Measurements from ENCODE around the gene CNTNAP2.

CNTNAP2 gene

DNA sequence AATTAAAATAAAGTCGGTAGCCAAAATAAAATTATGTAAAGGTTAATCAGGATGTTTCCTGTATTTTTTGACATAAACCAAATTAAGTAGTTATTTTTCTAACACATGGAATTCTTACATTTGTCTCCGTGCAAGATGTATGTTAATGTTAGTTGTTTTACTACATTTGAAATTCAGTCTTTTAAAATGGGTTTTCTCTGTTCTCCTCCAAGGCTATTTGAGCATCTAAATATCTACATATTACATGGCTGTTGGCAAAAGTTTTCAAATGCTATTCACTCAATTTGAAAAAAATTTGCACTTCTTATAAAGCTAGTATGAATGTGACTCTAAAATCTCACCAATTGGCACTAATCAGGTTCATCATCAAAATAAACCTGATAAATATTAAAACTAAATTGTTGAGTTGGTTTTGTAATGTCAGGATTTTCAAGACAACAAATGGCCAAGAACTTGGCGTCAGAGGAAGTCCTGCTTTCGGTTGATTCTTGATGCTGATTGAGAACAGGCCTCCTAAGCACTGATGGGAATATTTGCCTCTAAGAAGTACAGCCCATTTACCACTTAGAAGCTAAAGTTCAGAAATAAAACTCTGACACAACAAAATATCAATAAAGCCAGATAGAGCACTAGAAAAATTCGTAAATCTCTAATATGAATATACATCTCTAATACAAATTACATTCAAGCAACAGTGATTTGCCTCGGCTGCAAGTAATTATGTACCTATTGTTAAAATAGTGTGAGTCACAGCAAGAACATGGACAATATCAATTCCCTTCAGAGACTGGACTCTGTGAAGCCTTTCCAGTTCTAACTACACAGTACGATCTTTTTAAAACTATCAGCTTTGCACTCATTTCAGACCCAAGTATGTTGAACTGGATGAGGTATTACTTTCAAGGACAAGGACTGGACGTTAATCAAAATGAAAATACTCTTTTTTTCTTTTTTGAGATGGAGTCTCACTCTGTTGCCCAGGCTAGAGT lies 1740.8 kb downstream of the CNTNAP2 start:
- Histone ChIP-seq H3K4me1 (ENCODE audit: control insufficient read depth, insufficient read depth, low read length) (peaks cover 5% of the 10 kb centered on the region), H3K36me3 (ENCODE audit: control insufficient read depth, insufficient read depth, low read length, severe bottlenecking) (no peaks in the 10 kb centered on the region), H3K4me3 (ENCODE audit: low read length) (no peak overlapping the region), H3K9ac (ENCODE audit: low read length) (no peak overlapping the region), H3K27me3 (replicated peaks; ENCODE audit: control insufficient read depth, insufficient read depth, low read length) (peaks cover 3% of the 10 kb centered on the region), H3K9me3 (ENCODE audit: control insufficient read depth, low read length) (no peaks in the 10 kb centered on the region)
- no peak for DNase-seq (ENCODE audit: low read depth)

- peaks cover 3% of the 10 kb centered on the region for H3K27me3 ChIP-seq (replicated peaks; ENCODE audit: control insufficient read depth, insufficient read depth, low read length)
- no peaks in the 10 kb centered on the region for H3K36me3 ChIP-seq (ENCODE audit: control insufficient read depth, insufficient read depth, low read length, severe bottlenecking)
- peaks cover 5% of the 10 kb centered on the region for H3K4me1 ChIP-seq (ENCODE audit: control insufficient read depth, insufficient read depth, low read length)
- no peak for DNase-seq (ENCODE audit: low read depth)
- H3K9ac ChIP-seq (ENCODE audit: low read length), result no peak overlapping the region
- H3K9me3 ChIP-seq (ENCODE audit: control insufficient read depth, low read length), result no peaks in the 10 kb centered on the region
- H3K4me3 ChIP-seq (ENCODE audit: low read length), result no peak overlapping the region
Measured at GRCh38 chr7:147858421-147858820, 1741.8 kb downstream of the CNTNAP2 start.

DNA sequence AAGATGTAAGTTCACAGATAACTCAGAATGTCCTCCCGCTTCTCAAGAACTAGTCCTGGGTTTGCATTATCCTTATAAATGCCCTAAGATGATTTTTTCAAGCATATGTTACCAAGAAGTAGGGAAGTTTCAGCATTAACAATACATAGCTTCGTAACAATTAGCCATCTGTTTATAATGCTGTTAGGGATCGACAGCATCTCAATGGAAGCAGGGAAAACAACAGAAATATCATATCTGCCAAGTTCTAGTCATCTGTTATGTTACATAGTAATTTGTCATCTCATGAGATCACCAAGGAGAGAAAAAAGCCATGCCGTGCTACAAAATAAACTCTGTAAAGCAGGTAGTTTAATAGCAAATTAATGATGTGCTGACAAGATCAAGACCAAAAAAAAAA lies 1742.4 kb downstream of the CNTNAP2 start:
- no peaks in the 10 kb centered on the region for H3K9me3 ChIP-seq (ENCODE audit: control insufficient read depth, low read length)
- H3K36me3 ChIP-seq (ENCODE audit: control insufficient read depth, insufficient read depth, low read length, severe bottlenecking), result no peaks in the 10 kb centered on the region
- H3K27me3 ChIP-seq (replicated peaks; ENCODE audit: control insufficient read depth, insufficient read depth, low read length), result peaks cover 3% of the 10 kb centered on the region
- DNase-seq (ENCODE audit: low read depth), result no peak
- H3K9ac ChIP-seq (ENCODE audit: low read length), result no peak overlapping the region
- peaks cover 5% of the 10 kb centered on the region for H3K4me1 ChIP-seq (ENCODE audit: control insufficient read depth, insufficient read depth, low read length)
- H3K4me3 ChIP-seq (ENCODE audit: low read length), result no peak overlapping the region

DNA sequence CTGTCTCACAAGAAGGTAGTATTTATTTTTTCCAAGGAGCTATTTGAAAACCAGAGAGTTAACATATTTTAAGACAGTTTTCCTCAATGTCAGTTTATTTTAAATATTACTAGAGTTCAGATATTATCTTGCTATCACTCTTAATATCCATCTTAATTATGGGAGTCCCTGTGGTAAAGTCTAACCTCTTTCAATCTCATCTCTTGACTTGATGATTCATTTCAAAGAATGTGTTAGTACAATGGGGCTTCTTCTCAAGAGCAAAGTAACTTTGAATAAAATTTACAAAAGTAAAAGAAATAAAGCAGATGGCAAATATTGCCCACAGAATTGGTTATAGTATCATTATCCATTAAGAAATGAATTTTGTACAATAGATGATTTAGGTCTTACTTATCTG lies 1742.9 kb downstream of the CNTNAP2 start:
- no peaks in the 10 kb centered on the region for H3K36me3 ChIP-seq (ENCODE audit: control insufficient read depth, insufficient read depth, low read length, severe bottlenecking)
- no peak for DNase-seq (ENCODE audit: low read depth)
- H3K4me3 ChIP-seq (ENCODE audit: low read length), result no peak overlapping the region
- H3K9me3 ChIP-seq (ENCODE audit: control insufficient read depth, low read length), result no peaks in the 10 kb centered on the region
- H3K4me1 ChIP-seq (ENCODE audit: control insufficient read depth, insufficient read depth, low read length), result peaks cover 5% of the 10 kb centered on the region
- H3K9ac ChIP-seq (ENCODE audit: low read length), result no peak overlapping the region
- H3K27me3 ChIP-seq (replicated peaks; ENCODE audit: control insufficient read depth, insufficient read depth, low read length), result peaks cover 3% of the 10 kb centered on the region

DNA sequence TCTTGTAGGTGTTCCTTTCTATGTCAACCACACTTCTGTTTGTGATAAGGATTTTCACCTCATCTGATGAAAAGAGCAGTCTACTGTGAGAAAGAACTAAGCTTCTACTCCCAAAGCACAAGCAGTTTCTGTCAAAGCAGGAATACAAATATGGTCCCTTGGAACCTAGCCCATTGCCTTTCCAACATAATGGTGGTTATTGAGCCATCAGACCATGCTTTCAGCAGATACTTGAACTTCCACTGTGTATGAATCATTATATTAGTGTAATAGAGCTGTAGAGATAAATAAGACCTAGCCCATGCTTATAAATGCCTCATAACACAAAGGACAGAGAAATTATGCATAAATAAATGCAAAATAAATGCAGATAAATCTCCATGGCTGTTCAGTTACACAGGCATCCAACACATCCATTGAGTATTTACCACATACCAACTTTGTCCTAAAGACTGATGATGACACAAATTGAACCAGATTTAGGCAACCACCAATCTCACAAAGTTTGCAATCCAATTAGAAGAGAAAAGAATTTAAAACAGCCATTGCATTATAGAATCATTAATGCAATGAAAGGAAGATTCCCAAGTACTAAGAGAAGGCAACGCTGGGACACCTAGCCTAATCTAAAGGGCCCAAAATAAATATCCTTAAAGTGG lies 1744.6 kb downstream of the CNTNAP2 start:
- H3K4me1 ChIP-seq (ENCODE audit: control insufficient read depth, insufficient read depth, low read length), result peaks cover 5% of the 10 kb centered on the region
- no peak overlapping the region for H3K9ac ChIP-seq (ENCODE audit: low read length)
- H3K36me3 ChIP-seq (ENCODE audit: control insufficient read depth, insufficient read depth, low read length, severe bottlenecking), result no peaks in the 10 kb centered on the region
- DNase-seq (ENCODE audit: low read depth), result peak; percentile 79
- no peaks in the 10 kb centered on the region for H3K9me3 ChIP-seq (ENCODE audit: control insufficient read depth, low read length)
- H3K27me3 ChIP-seq (replicated peaks; ENCODE audit: control insufficient read depth, insufficient read depth, low read length), result peaks cover 3% of the 10 kb centered on the region
- H3K4me3 ChIP-seq (ENCODE audit: low read length), result no peak overlapping the region

DNA sequence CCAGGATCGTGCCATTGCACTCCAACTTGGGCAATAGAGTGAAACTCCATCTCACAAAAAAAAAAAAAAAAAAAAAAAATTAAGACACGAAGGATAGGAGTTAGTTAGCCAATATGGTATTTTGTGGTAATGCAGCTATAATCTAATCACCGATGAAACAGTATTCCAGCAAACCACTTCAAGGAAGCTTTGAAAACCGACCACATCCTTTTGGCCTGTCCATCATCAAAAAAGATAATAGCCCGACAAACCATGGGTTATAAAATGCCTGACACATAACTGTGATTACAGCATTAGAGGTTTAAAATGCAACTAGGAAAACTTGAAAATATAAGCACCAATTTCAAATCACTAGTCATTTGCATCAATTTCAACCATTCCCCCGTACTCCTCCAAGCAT lies 1745.3 kb downstream of the CNTNAP2 start:
- H3K27me3 ChIP-seq (replicated peaks; ENCODE audit: control insufficient read depth, insufficient read depth, low read length), result peaks cover 3% of the 10 kb centered on the region
- no peak overlapping the region for H3K9ac ChIP-seq (ENCODE audit: low read length)
- H3K36me3 ChIP-seq (ENCODE audit: control insufficient read depth, insufficient read depth, low read length, severe bottlenecking), result no peaks in the 10 kb centered on the region
- peaks cover 5% of the 10 kb centered on the region for H3K4me1 ChIP-seq (ENCODE audit: control insufficient read depth, insufficient read depth, low read length)
- H3K4me3 ChIP-seq (ENCODE audit: low read length), result no peak overlapping the region
- DNase-seq (ENCODE audit: low read depth), result no peak
- H3K9me3 ChIP-seq (ENCODE audit: control insufficient read depth, low read length), result no peaks in the 10 kb centered on the region

- Histone ChIP-seq H3K36me3 (ENCODE audit: control insufficient read depth, insufficient read depth, low read length, severe bottlenecking) (no peaks in the 10 kb centered on the region), H3K9ac (ENCODE audit: low read length) (no peak overlapping the region), H3K9me3 (ENCODE audit: control insufficient read depth, low read length) (peaks cover 6% of the 10 kb centered on the region), H3K4me3 (ENCODE audit: low read length) (no peak overlapping the region), H3K27me3 (replicated peaks; ENCODE audit: control insufficient read depth, insufficient read depth, low read length) (no peaks in the 10 kb centered on the region), H3K4me1 (ENCODE audit: control insufficient read depth, insufficient read depth, low read length) (peaks cover 12% of the 10 kb centered on the region)
- DNase-seq (ENCODE audit: low read depth), result no peak
Measured at GRCh38 chr7:147869456-147869855, 1752.9 kb downstream of the CNTNAP2 start.

- no peaks in the 10 kb centered on the region for H3K36me3 ChIP-seq (ENCODE audit: control insufficient read depth, insufficient read depth, low read length, severe bottlenecking)
- H3K4me1 ChIP-seq (ENCODE audit: control insufficient read depth, insufficient read depth, low read length), result peaks cover 10% of the 10 kb centered on the region
- no peak overlapping the region for H3K4me3 ChIP-seq (ENCODE audit: low read length)
- H3K9me3 ChIP-seq (ENCODE audit: control insufficient read depth, low read length), result no peaks in the 10 kb centered on the region
- H3K9ac ChIP-seq (ENCODE audit: low read length), result no peak overlapping the region
- peak; percentile 40 for DNase-seq (ENCODE audit: low read depth)
- H3K27me3 ChIP-seq (replicated peaks; ENCODE audit: control insufficient read depth, insufficient read depth, low read length), result no peaks in the 10 kb centered on the region
Measured at GRCh38 chr7:147878912-147879661, 1762.5 kb downstream of the CNTNAP2 start.

GRCh38 chr7:147885869-147886268 lies 1769.3 kb downstream of the CNTNAP2 start:
- no peaks in the 10 kb centered on the region for H3K9me3 ChIP-seq (ENCODE audit: control insufficient read depth, low read length)
- DNase-seq (ENCODE audit: low read depth), result no peak
- no peaks in the 10 kb centered on the region for H3K27me3 ChIP-seq (replicated peaks; ENCODE audit: control insufficient read depth, insufficient read depth, low read length)
- no peak overlapping the region for H3K9ac ChIP-seq (ENCODE audit: low read length)
- H3K36me3 ChIP-seq (ENCODE audit: control insufficient read depth, insufficient read depth, low read length, severe bottlenecking), result no peaks in the 10 kb centered on the region
- H3K4me3 ChIP-seq (ENCODE audit: low read length), result no peak overlapping the region
- H3K4me1 ChIP-seq (ENCODE audit: control insufficient read depth, insufficient read depth, low read length), result no peaks in the 10 kb centered on the region

DNA sequence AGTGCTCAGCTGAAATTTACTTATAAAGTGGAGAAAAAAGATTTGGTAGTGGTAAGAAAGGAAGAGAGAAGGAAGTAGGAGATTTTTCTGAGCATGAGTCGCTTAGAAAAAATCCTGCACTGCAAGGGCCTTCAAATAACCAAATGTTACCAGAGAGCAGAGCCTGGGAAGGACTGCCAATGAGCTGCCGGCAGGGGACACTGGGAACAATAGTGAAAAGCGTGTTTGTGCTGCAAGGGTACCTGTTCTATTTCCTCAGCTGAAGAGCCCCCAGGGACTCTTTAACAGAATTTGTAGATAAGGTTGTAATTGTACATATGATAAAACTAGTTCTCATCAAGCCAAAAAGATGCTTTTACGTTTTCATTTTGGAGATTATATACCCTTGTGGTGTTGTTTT lies 1777.7 kb downstream of the CNTNAP2 start:
- DNase-seq (ENCODE audit: low read depth), result peak; percentile 53
- Histone ChIP-seq H3K4me3 (ENCODE audit: low read length) (no peak overlapping the region), H3K9ac (ENCODE audit: low read length) (no peak overlapping the region)

DNA sequence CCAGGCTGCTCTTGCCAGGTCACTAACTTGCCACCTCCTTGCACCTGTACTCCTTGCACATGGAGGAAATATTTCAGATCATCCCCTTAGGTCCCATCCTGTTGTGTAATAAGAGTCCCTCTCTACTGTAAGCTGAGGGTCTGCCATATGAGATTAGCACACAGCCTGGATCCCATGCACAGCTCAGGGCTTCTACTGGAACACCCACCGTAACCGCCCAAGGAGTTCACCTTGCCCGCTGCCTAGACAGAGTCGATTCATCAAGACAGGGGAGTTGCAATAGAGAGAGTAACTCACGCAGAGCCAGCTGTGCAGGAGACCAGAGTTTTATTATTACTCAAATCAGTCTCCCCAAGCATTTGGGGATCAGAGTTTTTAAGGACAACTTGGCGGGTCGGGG lies 1779.5 kb downstream of the CNTNAP2 start:
- Histone ChIP-seq H3K9ac (ENCODE audit: low read length) (no peak overlapping the region), H3K27me3 (replicated peaks; ENCODE audit: control insufficient read depth, insufficient read depth, low read length) (no peaks in the 10 kb centered on the region), H3K36me3 (ENCODE audit: control insufficient read depth, insufficient read depth, low read length, severe bottlenecking) (no peaks in the 10 kb centered on the region), H3K9me3 (ENCODE audit: control insufficient read depth, low read length) (no peaks in the 10 kb centered on the region), H3K4me1 (ENCODE audit: control insufficient read depth, insufficient read depth, low read length) (peaks cover 4% of the 10 kb centered on the region), H3K4me3 (ENCODE audit: low read length) (no peak overlapping the region)
- DNase-seq (ENCODE audit: low read depth), result no peak

More for the DNA sequence above, 1777.7 kb downstream of the CNTNAP2 start:
- no peaks in the 10 kb centered on the region for H3K27me3 ChIP-seq (replicated peaks; ENCODE audit: control insufficient read depth, insufficient read depth, low read length)
- H3K4me1 ChIP-seq (ENCODE audit: control insufficient read depth, insufficient read depth, low read length), result no peaks in the 10 kb centered on the region
- no peaks in the 10 kb centered on the region for H3K9me3 ChIP-seq (ENCODE audit: control insufficient read depth, low read length)
- H3K36me3 ChIP-seq (ENCODE audit: control insufficient read depth, insufficient read depth, low read length, severe bottlenecking), result no peaks in the 10 kb centered on the region

All from adipocyte (in vitro differentiated cells).